OCI-M2 (cell line): Measurements from ENCODE around the gene VIP.

Experiments
- DNase-seq: peaks from one replicate; lab custom pipeline; 2025; ENCODE audit not compliant: unreplicated experiment; lab: John Stamatoyannopoulos, UW

VIP gene

DNA sequence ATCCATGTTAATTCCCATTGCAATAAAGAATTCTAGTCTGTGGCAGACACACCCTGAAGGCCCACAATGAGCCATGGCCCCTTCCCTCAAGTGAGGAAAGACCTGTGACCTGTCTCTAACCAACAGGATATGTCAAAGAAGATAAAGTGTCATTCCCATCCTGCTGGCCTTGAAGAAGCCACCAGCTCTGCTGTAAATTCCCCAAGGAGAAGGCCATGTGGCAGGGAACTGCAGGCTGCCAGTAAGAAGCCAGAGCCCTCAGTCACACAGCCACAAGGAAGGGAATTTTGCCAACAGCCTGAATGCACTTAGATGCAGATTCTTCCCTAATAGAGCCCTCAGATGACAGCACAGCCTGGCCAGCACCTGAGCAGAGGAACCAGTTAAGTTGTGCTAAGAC lies 24.8 kb downstream of the VIP start:
- no peak for DNase-seq

DNA sequence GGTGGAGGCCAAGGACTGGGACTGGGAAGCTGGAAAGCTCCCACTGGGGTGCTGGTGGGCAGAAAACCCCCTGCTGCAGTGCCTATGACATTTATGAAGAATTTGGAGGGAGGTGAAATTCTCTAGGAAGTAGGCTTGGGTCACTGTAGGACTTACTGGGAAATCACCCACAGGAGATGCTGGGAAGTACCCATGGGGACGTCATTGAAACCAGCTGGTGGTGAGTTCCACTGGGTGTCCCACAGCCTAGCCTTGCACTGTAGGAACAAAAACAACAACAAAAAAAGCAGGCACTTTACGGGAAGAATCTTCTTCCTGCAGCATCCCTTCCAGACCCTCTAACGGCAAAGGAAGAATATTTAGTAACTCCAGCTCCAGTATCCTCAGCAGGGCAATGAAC lies 26.2 kb downstream of the VIP start:
- no peak for DNase-seq

DNA sequence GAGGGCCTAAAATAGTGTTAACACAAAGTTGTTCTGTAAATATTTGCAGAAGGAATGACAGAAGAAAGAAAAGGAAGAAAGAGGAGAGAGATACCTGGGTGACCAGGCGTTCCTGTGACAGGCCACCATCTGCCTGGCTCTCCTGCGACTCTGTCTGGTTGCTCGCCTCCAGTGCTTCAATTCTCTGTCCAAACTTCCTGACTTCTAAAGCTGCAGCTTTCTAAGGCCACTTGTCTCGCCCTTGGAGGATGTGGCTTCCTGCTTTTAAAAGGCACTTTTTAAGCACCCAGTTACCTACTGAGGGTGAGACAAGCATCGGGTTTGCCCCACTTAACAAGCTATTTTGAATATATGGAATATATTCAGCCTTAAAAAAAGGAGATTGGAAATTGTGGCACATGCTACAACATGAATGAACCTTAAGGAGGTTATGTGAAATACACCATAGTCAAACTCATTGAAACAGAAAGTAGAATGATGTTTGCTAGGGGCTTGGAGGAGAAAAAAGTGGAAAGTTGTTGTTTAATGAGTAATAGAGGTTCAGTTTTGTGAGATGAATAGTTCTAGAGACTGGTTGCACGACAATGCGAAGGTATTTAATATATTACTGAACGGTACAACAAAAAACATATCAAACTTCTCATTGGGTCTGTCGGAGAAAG lies 32.8 kb downstream of the VIP start:
- no peak for DNase-seq

DNA sequence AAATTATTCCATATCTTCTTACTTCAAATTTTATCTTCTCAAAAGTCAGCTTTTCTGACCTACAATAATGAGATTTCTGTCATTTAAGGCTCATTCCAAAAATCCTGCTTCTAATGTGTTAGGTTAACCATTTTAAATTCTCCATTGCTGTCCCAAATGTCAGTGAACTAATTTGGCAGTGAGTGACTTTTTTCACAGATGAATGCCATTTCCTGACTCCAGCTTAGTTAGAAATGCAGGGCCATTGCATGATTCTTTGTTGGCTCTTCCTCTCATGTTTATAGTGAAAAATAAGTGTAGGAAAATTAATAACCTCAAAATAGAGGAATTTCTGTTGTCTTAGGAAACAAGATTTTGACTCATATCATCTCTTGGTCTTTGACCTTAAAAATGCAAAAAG lies 44.1 kb downstream of the VIP start:
- DNase-seq: no peak

DNA sequence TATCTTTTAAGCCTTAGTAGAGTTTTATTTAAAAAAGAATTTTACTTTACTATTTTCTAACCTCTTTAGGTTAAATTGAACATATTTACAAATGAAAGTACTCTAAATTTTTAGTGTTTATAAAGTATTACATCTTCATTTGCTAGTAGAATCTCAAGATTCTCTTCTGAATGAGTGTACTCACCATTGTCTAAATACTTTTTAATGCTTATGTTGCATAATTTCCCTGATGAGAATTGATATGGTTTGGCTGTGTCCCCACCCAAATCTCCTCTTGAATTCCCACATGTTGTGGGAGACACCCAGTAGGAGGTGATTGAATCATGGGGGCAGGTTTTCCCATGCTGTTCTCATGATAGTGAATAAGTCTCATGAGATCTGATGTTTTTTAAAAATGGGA lies 53.6 kb downstream of the VIP start:
- no peak for DNase-seq
